Raji (cell line): ENCODE measurements around the gene OAS1.

Experiments
- POLR2A ChIP-seq: IDR thresholded peaks from 2 replicates; pipeline ENCODE4 v1.6.1; 2011; ENCODE audit warnings: low read depth, low read length, control low read depth; ENCODE audit not compliant: insufficient read depth

Gene OAS1

DNA sequence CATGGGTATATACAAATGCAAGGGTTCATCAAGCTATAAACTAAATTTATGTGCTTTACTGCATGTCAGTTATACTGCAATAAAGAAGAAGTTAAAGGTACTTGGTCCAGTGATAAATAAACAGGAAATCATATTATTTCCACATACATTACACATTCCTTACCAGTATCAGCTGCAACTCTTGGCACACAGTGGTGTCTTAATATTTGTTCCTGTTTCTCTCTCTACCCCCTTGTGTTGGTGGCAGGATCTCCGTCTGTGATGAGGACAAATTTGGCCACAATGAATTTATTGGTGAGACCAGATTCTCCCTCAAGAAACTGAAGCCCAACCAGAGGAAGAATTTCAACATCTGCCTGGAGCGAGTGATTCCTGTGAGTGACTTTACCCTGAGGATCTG lies 19.2 kb upstream of the OAS1 start:
- TF ChIP-seq POLR2A, result no peak

- TF ChIP-seq POLR2A, result no peak
Observed at GRCh38 chr12:112891093-112892024, 15.4 kb upstream of the OAS1 start.

- TF ChIP-seq POLR2A, result no peak
Observed at GRCh38 chr12:112892856-112893255, 13.9 kb upstream of the OAS1 start.

- no peak for TF ChIP-seq POLR2A
Observed at GRCh38 chr12:112894128-112894527, 12.6 kb upstream of the OAS1 start.

- TF ChIP-seq POLR2A, result no peak
Observed at GRCh38 chr12:112898380-112898779, 8.4 kb upstream of the OAS1 start.

GRCh38 chr12:112900298-112901145 lies 6.2 kb upstream of the OAS1 start:
- no peak for TF ChIP-seq POLR2A

DNA sequence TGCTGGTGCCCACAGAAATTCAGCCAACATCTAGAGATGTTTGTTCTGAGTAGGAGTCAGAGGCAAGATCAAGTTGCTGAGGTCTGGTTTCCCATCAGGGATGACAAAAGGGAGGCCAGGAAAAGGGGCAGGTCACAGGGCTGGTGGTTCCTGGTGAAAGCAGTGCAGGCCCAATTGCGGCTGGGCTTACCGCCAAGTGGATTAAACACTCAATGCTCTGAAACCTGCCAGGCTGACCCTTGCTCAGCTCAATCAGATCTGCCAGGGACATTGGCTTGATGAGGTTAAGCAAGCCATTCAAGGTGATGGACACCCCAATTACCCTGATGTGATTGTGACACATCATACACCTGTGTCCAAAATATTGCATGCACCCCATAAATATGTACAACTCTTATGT lies 5.5 kb upstream of the OAS1 start:
- no peak for TF ChIP-seq POLR2A

DNA sequence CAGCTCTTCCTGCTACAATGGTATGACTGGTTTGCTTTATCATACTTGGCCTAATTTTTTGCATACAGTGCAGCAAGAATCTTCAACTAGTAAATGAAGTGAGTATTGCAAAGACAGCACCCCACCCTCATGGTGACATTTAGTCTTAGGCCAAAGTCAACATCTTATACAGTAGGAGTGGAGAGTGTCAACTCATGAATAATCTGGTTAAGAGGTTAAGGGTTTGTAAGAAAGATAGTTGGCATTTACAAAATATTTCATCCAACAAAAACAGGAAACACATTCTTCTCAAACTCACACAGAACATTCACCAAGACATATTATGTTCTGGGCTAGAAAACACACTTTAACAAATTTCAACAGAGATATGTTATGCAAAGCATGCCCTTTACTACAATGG lies 2.2 kb upstream of the OAS1 start:
- no peak for TF ChIP-seq POLR2A

DNA sequence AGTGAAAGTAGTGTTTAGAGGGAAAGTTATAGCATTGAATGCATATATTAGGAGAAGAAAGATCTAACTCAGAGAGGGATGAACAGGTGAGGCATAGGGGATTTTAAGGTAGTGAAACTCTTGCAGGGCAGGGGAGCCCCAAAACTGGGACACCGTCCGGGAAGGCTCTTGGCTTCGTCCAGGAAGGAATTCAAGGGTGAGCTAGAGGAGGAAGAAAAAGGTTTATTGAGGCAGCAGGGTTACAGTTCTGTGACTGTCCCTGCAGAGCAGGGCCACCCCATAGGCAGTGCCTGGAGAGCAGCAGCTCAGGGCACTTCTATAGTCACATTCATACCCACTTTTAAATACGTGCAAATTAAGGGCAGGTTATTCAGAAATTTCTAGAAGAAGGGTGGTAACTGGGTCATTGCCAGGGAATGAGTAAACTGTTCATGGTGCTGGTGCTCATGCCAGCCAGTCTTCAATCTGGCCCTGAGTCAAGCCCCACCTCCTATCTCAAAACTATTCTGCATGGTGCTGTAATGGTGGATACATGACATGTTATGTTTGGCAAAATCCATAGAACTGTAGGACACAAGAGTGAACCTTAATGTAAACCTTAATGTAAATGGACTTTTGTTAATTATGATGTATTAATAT lies 1.2 kb upstream of the OAS1 start:
- no peak for TF ChIP-seq POLR2A

- TF ChIP-seq POLR2A, result no peak
Observed at GRCh38 chr12:112907415-112908157, 824 bp downstream of the OAS1 start.

DNA sequence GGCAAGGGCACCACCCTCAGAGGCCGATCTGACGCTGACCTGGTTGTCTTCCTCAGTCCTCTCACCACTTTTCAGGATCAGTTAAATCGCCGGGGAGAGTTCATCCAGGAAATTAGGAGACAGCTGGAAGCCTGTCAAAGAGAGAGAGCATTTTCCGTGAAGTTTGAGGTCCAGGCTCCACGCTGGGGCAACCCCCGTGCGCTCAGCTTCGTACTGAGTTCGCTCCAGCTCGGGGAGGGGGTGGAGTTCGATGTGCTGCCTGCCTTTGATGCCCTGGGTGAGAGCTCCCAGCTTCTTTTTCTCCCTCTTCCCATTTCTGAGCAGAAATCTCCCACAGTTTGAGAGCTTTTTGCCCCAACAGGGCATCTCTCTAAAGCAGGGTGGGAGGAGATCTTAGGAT lies 1.8 kb downstream of the OAS1 start:
- TF ChIP-seq POLR2A, result no peak

DNA sequence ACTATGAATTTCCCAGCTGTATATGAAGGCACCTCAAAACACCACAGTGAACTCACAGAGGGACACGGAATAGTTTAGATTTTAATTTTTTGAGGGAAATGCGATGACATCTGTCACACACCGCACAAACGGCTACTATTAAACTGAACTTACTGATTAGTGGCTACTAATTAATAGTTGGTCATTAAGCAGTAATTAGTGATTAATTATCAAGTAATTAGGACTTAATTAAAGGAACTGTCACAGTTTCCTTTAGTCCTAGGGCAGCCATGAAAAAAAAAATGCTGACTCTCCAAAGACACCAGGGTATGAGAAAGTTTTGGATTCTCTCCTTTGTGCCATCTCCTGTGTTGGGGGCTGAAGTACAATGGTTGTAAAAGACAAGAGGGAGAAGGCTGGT lies 2.9 kb downstream of the OAS1 start:
- TF ChIP-seq POLR2A, result no peak

GRCh38 chr12:112913038-112913688 lies 6.4 kb downstream of the OAS1 start:
- no peak for TF ChIP-seq POLR2A

DNA sequence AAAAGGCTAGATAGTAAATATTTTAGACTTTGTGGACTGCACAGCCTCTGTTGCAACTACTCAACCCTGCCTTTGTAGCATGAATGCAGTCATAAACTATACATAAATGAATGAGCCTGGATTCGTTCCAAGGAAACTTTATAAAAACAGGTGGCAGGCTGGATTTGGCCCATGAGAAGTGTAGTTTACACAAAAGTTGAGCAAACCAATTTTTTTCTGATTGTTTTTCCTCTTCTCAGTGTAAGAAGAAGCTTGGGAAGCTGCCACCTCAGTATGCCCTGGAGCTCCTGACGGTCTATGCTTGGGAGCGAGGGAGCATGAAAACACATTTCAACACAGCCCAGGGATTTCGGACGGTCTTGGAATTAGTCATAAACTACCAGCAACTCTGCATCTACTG lies 9.5 kb downstream of the OAS1 start:
- no peak for TF ChIP-seq POLR2A
